GM21717 (cell line): ENCODE results near the gene NLRP12.
"Not testable (repeated sequence)": the region's sequence is repeated elsewhere in the genome, so short reads cannot be mapped to it uniquely, and the experiment has no call there.

Source experiments
- ATAC-seq: cut with Tn5 transposase; IDR thresholded peaks from one replicate; pipeline ENCODE4 v1.9.1; 2021; ENCODE audit warnings: mild to moderate bottlenecking, moderate library complexity; ENCODE audit not compliant: unreplicated experiment

The NLRP12 gene

DNA sequence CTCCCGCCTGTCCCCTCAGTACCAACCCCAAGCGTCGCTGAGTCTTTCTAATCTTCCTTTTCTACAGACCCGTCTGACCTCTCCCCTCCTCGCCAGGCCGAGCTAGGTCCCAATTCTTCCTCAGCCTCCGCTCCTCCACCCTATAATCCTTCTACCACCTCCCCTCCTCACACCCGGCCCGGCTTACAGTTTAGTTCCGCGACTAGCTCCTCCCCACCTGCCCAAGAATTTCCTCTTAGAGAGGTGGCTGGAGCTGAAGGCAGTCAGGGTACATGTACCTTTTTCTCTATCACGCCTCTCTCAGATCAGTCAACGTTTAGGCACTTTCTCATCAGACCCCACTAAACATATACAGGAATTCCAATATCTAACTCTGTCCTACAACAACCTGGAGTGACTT, 8.7 kb upstream of the NLRP12 start:
- ATAC-seq: not testable (repeated sequence)

- no peak for ATAC-seq
Observed at GRCh38 chr19:53828531-53828930, 4.4 kb upstream of the NLRP12 start.

DNA sequence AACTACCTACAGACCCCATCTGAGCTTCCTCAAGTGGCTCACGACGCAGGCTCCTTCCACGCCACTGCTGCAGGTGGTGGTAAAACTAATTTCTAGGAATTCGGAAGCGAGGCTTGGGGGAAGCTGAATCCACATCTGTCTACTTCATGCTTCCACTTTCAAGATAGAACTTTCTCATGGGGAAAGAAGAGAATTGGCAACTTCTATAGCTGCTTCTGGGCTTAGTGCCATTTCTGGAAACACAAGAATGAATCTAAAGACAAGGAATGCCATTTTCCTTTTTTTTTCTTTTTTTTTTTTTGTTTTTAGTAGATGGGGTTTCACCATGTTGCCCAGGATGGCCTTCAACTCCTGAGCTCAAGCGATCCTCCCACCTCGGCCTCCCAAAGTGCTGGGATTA, 2.8 kb upstream of the NLRP12 start:
- ATAC-seq: no peak

DNA sequence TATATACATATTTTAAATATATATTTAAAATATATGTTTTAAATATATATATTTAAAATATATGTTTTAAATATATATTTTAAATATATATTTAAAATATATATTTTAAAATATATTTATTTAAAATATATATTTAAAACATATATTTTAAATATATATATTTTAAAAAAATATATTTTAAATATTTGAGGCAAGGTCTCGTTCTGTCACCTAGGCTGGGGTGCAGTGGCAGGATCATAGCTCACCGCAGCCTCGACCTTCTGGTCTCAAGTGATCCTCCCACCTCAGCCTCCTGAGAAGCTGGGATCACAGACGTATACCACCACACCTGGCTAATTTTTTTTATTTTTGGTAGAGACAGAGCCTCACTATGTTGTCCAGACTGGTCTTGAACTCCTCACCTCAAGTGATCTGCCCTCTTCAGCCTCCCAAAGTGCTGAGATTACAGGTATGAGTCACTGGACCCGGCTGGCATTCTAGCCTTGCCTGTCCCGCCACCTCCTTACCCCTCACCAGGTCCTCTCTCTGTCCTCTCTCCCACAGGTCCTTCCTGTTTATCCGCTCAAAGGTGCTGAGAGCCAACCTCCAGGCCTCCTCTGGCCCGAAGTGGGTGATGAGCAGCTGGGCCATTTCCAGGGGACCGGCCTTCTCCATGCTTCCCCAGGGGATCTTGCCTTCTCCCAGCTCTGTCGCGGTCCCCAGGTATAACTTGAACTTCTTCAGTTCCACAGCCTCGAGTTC, 564 bp downstream of the NLRP12 start:
- ATAC-seq: no peak

- ATAC-seq: no peak
Observed at GRCh38 chr19:53819861-53820260, 4.3 kb downstream of the NLRP12 start.

DNA sequence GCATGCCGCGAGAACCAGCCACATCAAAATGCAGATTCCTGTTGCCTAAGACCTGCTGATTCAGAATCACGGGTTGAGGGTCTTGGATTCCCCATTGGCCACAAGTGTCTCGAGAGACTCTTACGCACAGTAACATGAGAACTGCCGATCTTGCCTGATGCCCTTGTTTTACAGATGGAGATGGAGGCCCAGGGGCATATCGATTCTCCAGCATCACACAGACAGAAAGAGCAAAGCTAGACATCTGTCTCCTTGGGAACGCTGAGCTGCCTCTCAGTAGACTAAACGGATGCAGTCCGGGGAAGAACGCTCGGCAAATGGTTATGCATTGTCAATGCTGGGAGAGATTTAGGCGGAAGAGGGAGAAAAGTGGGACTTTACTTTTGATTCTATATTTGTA, 5.4 kb downstream of the NLRP12 start:
- no peak for ATAC-seq

GRCh38 chr19:53813996-53814395, 10.1 kb downstream of the NLRP12 start:
- no peak for ATAC-seq

DNA sequence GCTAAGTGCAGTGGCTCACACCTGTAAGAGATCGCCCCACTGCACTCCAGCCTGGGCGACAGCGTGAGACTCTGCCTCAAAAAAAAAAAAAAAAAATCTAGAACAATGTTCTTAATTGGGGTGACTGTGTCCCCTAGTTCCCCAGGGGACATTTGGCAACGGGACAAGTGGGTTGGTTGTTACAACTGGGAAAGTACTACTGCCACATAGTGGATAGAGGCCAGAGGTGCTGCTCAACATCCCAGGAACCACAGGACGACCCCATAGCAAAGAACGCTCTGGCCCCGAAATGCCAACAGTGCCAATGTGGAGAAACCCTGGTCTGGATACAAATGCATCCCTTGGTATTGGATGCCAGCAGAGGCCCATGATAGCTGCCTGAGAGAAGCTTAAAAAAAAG, 11.8 kb downstream of the NLRP12 start:
- ATAC-seq: no peak

GRCh38 chr19:53810891-53811290, 13.2 kb downstream of the NLRP12 start:
- ATAC-seq: no peak

GRCh38 chr19:53810187-53810546, 13.9 kb downstream of the NLRP12 start:
- no peak for ATAC-seq

DNA sequence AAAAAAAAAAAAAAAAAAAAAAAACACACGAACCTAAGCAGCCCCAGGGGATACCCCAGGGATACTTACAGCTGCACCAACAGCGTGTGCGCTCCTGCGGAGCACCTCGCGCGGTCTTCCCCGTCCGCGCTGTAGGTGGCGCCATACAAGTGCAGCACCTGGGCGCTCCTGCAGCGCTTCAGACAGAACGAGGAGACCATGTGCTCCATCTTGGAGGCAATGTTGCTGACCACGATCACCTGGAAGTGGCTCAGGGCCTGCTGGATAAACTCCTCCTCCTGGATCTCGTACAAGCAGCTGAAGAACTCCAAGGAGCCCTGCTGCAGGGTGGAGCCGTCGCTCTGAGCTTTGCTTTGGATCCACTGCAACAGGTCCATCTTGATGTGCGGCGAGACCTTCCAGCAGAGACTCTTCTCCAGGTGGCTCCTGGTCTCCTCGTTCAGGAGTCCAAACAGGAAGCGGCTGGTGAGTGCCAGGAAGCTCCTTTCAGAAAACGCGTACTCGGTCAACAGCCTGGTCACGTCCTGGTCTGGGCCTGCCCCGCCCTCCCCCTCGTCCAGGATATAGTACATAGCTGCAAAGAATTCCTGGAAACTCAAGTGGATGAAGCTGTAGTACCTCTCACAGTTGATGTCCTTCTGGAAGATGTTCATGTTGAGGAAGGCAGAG, 14.5 kb downstream of the NLRP12 start:
- ATAC-seq: no peak

GRCh38 chr19:53808710-53809125, 15.4 kb downstream of the NLRP12 start:
- ATAC-seq: no peak

- ATAC-seq: no peak
Observed at GRCh38 chr19:53801257-53801656, 22.9 kb downstream of the NLRP12 start.

GRCh38 chr19:53795019-53795418, 29.1 kb downstream of the NLRP12 start:
- ATAC-seq: no peak

- no peak for ATAC-seq
Observed at GRCh38 chr19:53792721-53793433, 31.2 kb downstream of the NLRP12 start.

- no peak for ATAC-seq
Observed at GRCh38 chr19:53789708-53790678, 34.1 kb downstream of the NLRP12 start.

DNA sequence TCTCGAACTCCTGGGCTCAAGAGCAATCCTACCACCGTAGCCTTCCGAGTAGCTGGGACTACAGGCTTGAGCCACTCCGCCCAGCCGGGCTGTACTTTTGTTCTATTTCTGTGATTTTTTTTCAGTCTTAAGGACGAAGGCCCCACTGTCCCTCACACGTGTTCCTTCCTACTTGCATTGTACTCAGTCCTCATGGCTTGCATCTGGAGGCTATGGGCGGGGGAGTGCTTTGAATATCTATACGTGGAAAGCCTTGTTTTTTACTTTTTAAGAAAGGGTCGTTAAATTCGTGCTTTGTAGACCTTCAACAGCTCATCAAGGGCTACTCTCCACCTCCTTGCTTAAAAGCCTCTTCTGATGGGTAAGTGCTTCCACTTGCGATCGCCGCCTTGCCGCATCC, 36.8 kb downstream of the NLRP12 start:
- ATAC-seq: no peak

GRCh38 chr19:53786744-53787143, 37.4 kb downstream of the NLRP12 start:
- no peak for ATAC-seq

- no peak for ATAC-seq
Observed at GRCh38 chr19:53785196-53785889, 38.8 kb downstream of the NLRP12 start.

GRCh38 chr19:53782698-53783097, 41.4 kb downstream of the NLRP12 start:
- ATAC-seq: no peak
